Suppressor macrophage treated with lipopolysaccharide for 1 hour (primary cell): ENCODE measurements around the gene FXYD4.

Source experiments
- DNase-seq, 3 donors: peaks; one replicate each; pipeline ENCODE4 v3.0.0-alpha.2; 2020 to 2022

FXYD4 gene

GRCh38 chr10:43347997-43348396 is 23.4 kb upstream of the FXYD4 start:
- no peak for DNase-seq

- DNase-seq, result peak; percentile 90 to 94 (median 94)
These were observed 22.7 kb upstream of the FXYD4 start for GRCh38 chr10:43348511-43349312.

- DNase-seq, result no peak
These were observed 21.3 kb upstream of the FXYD4 start for GRCh38 chr10:43350156-43350555.

DNA sequence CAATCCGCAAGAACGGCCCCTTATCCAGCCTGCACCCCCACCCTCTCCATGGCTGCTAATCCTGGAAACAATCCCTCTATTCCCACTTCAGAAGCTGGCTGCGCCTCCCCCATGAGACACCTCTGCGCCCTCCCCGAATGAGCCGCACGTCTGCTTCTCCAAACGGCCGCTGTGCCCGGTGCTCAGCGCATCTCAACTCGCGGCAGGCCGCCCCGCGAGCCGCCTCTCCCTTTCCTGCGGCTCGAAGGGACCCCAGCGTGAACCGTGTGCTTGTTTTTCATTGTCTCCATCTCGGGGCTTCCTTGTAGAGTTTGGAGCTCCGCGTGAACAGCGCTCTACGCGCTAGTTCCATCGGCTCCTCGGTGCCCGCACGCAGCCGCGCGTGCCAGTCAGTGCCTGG is 20.8 kb upstream of the FXYD4 start:
- DNase-seq, result peak in 1 of 3 donors; percentile 23

- no peak for DNase-seq
These were observed 20.1 kb upstream of the FXYD4 start for GRCh38 chr10:43351301-43351700.

DNA sequence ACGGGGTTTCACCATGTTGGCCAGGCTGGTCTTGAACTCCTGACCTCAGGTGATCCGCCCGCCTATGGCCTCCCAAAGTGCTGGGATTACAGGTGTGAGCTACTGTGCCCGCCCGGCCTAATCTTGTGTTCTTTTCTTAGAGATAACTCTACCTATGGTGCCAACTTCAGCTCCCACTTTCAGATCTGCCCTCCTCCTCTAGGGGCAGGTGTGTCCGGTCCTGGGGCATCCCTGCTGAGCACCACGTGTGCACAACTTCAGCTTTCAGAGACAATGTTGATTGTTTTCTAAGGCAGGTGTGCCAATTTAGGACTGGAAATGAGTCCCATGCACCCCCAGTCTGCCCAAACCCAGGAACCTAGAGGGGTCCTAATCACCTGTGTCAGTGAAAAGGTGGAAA is 18.5 kb upstream of the FXYD4 start:
- no peak for DNase-seq

DNA sequence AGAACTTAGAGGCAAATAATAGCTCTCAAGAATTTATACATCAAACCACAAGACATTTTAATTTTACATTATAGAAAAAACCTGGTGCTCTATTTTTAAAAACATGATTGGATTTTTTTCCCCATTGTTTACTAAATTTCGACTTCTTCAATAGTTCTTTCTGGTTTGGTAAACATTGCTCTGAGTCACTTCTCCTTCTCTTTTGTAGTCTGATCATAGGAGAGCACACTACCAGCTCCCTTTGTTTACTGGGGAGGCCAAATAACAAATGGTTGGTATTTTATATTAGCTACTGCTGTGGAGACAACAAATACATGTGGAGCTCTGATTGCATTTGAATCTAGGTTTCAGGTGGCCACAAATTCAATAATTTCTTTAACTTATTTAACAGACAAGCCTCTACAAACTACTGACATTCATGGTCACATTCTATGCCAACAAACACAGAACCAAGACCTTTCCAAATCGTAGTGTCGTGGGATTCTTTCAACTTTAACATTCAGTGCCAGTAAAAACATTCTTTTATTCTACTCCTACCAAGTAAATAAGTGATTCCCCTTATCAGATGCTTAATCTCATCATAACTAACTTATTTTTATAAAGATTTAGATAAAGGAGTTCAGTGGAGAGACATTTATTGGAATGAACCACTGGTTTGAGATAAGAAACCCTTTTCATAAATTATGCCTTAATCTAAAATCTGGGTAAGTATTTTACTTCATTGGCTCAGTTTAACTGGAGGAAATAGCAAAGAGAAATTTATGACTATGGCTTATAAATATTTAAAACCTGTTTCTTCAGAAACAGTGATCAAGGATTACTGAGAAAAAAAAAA is 17.7 kb upstream of the FXYD4 start:
- peak in 1 of 3 donors; percentile 12 for DNase-seq

DNA sequence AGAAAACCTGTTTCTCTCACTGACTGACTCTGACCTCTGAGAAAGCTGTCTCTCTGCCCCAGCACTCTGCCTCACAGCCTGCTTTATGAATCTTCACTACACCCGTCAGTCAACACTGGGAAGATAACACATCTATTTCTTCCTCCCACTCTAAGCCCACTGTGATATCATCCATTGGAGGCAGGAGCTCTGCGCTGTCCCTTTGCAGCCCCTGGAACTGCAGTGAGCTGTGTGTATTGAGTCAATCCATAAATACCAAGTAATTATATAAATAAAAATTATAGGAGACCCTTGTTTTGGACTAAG is 17.2 kb upstream of the FXYD4 start:
- no peak for DNase-seq

DNA sequence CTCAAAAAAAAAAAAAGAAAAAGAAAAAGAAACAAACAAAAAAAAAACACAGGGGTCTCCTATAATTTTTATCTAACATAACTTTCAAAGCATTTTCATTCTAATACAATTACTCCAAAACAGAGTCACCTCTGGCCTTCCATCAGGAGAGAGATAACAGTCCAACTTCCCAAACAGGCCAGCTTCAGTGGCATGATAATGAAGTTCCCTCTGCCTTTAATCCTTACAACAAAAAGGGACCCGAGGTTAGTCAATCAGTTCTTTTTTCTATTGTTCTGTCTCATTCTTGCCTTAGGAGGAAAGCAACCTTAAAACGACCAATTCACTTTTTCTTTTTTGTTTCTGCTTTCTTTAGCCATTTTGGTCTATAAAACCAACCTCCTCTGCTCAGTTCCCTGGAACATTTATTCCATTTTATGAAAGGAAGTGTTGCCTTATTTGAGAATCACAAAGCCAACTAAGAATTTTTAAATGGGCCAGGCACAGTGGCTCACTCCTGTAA is 16.5 kb upstream of the FXYD4 start:
- no peak for DNase-seq

- peak; percentile 32 to 52 (median 38) for DNase-seq
These were observed 15.6 kb upstream of the FXYD4 start for GRCh38 chr10:43355749-43356371.

- DNase-seq, result no peak
These were observed 11.3 kb upstream of the FXYD4 start for GRCh38 chr10:43360086-43360485.

DNA sequence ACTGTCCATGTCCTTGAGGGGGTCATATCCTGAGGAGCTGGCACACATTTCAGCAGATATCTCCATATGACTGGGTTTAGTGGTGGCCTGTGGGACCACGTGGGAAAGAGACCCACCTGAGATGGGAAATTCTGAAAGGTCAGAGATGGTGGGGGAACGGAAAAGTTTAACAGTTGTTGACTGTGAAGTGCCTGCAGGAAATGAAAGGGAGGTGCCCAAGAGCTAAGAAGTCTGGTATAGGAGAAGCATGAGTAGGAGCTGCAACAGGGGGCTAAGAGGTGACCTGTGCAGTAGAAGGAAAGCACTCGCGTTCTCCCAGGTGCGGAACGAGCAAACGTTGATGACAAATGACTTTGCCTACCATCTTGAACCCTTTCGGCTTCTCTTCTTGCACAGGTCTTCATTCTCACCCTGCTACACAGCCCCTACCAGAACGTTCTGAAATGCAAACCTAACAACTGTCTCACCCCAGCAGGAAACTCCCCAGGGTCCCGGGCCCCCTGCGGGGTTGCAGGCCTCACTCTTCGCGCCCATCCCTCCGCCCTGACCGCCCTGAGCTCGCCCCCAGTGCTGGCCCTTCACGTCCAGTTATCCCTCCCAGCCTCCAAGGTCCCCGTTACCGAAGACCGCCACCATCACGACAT is 9.8 kb upstream of the FXYD4 start:
- DNase-seq, result no peak

DNA sequence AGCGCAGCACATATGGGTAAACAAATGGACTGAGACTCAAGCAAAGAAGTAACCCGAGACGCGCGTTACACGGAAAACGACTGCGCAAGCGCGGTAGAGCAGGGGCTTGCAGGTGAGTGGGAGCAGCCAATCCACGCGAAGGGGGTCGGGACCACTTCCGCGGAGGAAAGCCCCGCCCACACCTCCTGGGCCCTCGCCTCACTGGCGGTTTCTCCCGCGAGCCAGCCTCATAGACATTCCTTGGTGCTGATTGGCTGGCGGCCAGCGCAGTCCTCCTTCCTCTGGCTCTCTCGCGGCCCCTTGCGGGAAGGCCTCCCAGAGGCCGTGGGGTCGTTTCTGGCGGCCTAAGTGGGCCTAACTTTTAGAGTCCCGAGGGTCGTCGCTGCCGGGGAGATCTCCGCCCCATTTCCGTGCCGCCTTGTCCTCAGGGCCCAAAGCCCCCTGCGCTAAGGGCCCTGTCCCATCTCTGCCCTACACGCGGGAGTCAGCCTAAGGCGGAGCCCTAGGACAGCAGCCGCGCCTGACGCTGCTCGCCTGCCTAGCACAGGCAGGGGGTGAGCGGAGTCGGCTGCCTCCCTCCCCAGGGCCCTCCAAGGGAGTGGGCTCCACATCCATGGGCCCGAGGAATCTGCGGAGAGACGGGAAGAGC is 9.1 kb upstream of the FXYD4 start:
- DNase-seq, result peak; percentile 91 to 96 (median 94)

GRCh38 chr10:43365001-43365400 is 6.4 kb upstream of the FXYD4 start:
- no peak for DNase-seq

DNA sequence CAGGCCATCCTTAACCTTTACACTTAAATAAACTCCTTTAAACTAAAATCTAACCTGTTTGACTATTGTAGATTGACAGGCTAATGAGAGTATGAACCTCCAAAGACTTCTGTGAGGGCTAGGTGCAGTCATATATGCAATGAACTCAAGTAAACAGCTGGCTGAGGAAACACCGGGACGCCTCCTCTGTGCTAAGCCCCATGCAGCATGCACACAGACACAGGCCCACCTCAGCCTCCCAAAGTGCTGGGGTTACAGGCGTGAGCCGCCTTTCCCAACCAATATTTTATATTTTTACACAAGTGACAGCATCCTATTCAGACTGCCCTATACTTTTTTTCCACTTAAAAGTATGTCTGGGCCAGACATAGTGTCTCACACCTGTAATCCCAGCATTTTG is 1.5 kb upstream of the FXYD4 start:
- no peak for DNase-seq

- no peak for DNase-seq
These were observed 693 bp upstream of the FXYD4 start for GRCh38 chr10:43370671-43371215.

- no peak for DNase-seq
These were observed 1.4 kb downstream of the FXYD4 start for GRCh38 chr10:43372765-43373361.

DNA sequence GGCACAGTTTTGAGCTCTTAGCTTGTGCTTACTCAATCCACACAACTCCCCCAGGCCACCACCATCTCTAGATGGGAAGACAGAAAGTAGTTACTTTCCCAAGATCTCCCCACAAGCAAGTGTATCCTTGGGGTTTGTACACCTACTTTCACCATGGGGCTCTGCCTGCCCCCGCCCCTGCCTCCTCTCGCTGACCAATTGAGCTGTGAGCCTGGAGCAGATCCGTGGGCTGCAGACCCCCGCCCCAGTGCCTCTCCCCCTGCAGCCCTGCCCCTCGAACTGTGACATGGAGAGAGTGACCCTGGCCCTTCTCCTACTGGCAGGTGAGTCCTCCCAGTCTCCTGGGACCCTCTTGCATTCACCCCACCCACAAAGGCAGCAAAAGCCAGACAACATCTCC is 2.0 kb downstream of the FXYD4 start:
- no peak for DNase-seq

GRCh38 chr10:43374194-43374593 is 2.8 kb downstream of the FXYD4 start:
- no peak for DNase-seq

GRCh38 chr10:43375401-43376020 is 4.1 kb downstream of the FXYD4 start:
- no peak for DNase-seq

DNA sequence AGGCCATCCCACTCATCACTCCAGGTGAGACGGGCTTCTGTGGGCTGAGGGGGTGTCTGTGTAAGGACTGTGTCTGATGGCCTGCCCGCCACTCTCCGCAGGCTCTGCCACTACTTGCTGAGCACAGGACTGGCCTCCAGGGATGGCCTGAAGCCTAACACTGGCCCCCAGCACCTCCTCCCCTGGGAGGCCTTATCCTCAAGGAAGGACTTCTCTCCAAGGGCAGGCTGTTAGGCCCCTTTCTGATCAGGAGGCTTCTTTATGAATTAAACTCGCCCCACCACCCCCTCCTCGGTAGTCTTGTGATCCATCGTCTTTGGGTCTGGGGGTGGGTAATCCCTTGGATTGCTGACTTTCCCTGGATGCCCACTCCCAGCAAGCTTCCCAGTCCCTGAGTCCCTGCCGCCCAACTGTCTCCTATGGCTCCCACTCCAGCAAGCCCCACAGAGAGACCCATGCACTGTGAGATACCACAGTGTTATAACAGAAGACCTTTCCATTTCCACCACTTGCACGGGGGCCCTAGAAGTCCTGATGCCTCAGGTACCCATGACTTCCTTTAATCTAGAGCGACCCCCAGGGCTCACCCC is 4.7 kb downstream of the FXYD4 start:
- no peak for DNase-seq
